ENCODE measurements around the gene CCP110. TPM values are rescaled to one million over a fixed set of nuclear protein-coding genes. Genes with fewer than 3 reads are reported as not detected.
A peak's percentile ranks its signal among the peaks of the same experiment; 100 is the strongest.

Gene CCP110
- total and polyA plus RNA-seq, 2 donors (not counting 1 experiment from before 2014, with no cell fraction given): 4.9 to 23.6 TPM

DNA sequence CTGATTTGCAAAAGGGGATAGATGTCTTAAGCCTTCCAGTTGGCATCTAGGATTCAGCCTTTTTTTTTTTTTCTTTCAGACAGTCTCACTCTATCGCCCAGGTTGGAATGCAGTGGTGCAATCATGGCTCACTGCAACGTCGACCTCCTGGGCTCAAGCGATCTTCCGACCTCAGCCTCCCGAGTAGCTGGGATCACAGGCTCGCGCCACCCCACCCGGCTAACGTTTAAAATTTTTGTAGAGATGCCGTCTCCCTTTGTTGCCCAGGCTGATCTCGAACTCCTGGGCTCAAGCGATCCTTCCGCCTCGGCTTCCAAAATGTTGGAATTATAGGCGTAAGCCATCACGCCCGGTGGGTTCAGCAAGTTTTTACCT is 571 bp upstream of the CCP110 start:
- H3K36me3 ChIP-seq (replicated peaks in 1 of 2; ENCODE audit: control extremely low read depth in 1 of 2, control insufficient read depth in 1 of 2, extremely low read depth in 1 of 2, insufficient read depth in 2 of 2, low read length in 1 of 2): peaks cover 2 to 6% of the 10 kb centered on the region in 2 experiments
- H3K9me3 ChIP-seq (ENCODE audit: control extremely low read depth in 1 of 3, control insufficient read depth in 2 of 3, insufficient read depth in 1 of 3, low read length in 2 of 3): no peaks in the 10 kb centered on the region
- H3K4me3 ChIP-seq (ENCODE audit: control extremely low read depth in 1 of 5, extremely low read depth in 1 of 5, insufficient read depth in 1 of 5, low read depth in 2 of 5, low read length in 4 of 5): no peak overlapping the region
- DNase-seq: no peak
- H2AFZ ChIP-seq (ENCODE audit: insufficient read depth, low read depth, low read length, poor library complexity, severe bottlenecking): no peak overlapping the region
- no peak overlapping the region for H3K4me3 Mint-ChIP-seq
- WGBS (ENCODE audit: insufficient coverage): 74% methylated on average over 11 of the region's 18 CpGs
- TF ChIP-seq EZH2 (IDR thresholded peaks at IDR 0.05; ENCODE audit: borderline replicate concordance, insufficient read depth, low read depth, low read length, poor library complexity, severe bottlenecking): no peak
- TF ChIP-seq, protein P1, sequence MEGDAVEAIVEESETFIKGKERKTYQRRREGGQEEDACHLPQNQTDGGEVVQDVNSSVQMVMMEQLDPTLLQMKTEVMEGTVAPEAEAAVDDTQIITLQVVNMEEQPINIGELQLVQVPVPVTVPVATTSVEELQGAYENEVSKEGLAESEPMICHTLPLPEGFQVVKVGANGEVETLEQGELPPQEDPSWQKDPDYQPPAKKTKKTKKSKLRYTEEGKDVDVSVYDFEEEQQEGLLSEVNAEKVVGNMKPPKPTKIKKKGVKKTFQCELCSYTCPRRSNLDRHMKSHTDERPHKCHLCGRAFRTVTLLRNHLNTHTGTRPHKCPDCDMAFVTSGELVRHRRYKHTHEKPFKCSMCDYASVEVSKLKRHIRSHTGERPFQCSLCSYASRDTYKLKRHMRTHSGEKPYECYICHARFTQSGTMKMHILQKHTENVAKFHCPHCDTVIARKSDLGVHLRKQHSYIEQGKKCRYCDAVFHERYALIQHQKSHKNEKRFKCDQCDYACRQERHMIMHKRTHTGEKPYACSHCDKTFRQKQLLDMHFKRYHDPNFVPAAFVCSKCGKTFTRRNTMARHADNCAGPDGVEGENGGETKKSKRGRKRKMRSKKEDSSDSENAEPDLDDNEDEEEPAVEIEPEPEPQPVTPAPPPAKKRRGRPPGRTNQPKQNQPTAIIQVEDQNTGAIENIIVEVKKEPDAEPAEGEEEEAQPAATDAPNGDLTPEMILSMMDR (IDR thresholded peaks at IDR 0.05): no peak
- H3K9me3 Mint-ChIP-seq (ENCODE audit: insufficient read depth): no peaks in the 10 kb centered on the region
- H3K9ac ChIP-seq (ENCODE audit: low read length): no peak overlapping the region
- no peak overlapping the region for H3K27ac ChIP-seq (ENCODE audit: low read length in 2 of 2)
- POLR2A ChIA-PET: interaction anchor here (0.9 to 2.3 kb wide), 3 partner anchors 17 to 733 kb away, joined by 6 to 19 read pairs (median 8); partner anchors contain the start of genes RPS15A and VPS35L
- peak overlapping the region; percentile 95 for H3K4me2 ChIP-seq (replicated peaks; ENCODE audit: low read depth, low read length, poor library complexity, severe bottlenecking)
- peaks cover 37% of the 10 kb centered on the region for H3K4me1 Mint-ChIP-seq
- H3K4me1 ChIP-seq (ENCODE audit: control insufficient read depth in 2 of 2, insufficient read depth in 2 of 2, low read length in 2 of 2): peaks cover 19 to 37% of the 10 kb centered on the region in 2 donors
- no peaks in the 10 kb centered on the region for H3K27me3 ChIP-seq (replicated peaks in 1 of 4; ENCODE audit: control extremely low read depth in 1 of 4, control insufficient read depth in 3 of 4, insufficient read depth in 4 of 4, low read length in 3 of 4)
- intact Hi-C loops (cut with micrococcal nuclease): loop anchor here (1.0 to 10.0 kb wide), 6 partner anchors 32 to 1222 kb away; partner anchors contain the start of genes ARL6IP1, COQ7, SMG1 and THUMPD1
- H3K79me2 ChIP-seq (ENCODE audit: control insufficient read depth, insufficient read depth, low read length): peaks cover 39% of the 10 kb centered on the region
- CTCF ChIA-PET: interaction anchor here (1.0 to 3.3 kb wide), 6 partner anchors 15 to 133 kb away, joined by 3 to 13 read pairs (median 6); partner anchors contain the start of gene VPS35L
- H4K20me1 ChIP-seq (ENCODE audit: control insufficient read depth, insufficient read depth, low read length, poor library complexity, severe bottlenecking): no peaks in the 10 kb centered on the region
- H3K27me3 Mint-ChIP-seq: no peaks in the 10 kb centered on the region
- H3K27ac Mint-ChIP-seq: no peak overlapping the region
- no peak for ATAC-seq (ENCODE audit: low read depth)

DNA sequence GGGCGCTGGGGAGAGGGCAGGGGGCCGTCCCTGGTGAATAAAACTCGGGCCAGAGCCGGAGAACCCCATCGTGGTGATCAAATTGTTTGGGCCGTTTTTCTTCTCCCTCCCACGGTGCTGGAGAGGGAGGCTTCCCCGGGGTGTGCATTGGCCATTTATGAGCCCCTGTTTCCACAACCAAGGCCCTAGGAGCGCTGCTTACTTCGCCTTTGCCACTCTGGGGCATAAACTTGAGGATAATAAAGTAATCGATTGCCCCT is 544 bp downstream of the CCP110 start:
- Histone ChIP-seq H3K27me3 (replicated peaks in 1 of 4; ENCODE audit: control extremely low read depth in 1 of 4, control insufficient read depth in 3 of 4, insufficient read depth in 4 of 4, low read length in 3 of 4) (no peaks in the 10 kb centered on the region), H3K27ac (ENCODE audit: low read length in 2 of 2) (peak overlapping the region; percentile 45 to 78), H3K4me1 (ENCODE audit: control insufficient read depth in 2 of 2, insufficient read depth in 2 of 2, low read length in 2 of 2) (peaks cover 19 to 37% of the 10 kb centered on the region in 2 donors), H3K9me3 (ENCODE audit: control extremely low read depth in 1 of 3, control insufficient read depth in 2 of 3, insufficient read depth in 1 of 3, low read length in 2 of 3) (no peaks in the 10 kb centered on the region), H3K9ac (ENCODE audit: low read length) (peak overlapping the region; percentile 95), H2AFZ (ENCODE audit: insufficient read depth, low read depth, low read length, poor library complexity, severe bottlenecking) (peak overlapping the region; percentile 95), H3K4me3 (ENCODE audit: control extremely low read depth in 1 of 5, extremely low read depth in 1 of 5, insufficient read depth in 1 of 5, low read depth in 2 of 5, low read length in 4 of 5) (peak overlapping the region; percentile 83 to 94 (median 92)), H3K4me2 (replicated peaks; ENCODE audit: low read depth, low read length, poor library complexity, severe bottlenecking) (peak overlapping the region; percentile 95), H3K79me2 (ENCODE audit: control insufficient read depth, insufficient read depth, low read length) (peaks cover 34% of the 10 kb centered on the region), H4K20me1 (ENCODE audit: control insufficient read depth, insufficient read depth, low read length, poor library complexity, severe bottlenecking) (no peaks in the 10 kb centered on the region), H3K36me3 (replicated peaks in 1 of 2; ENCODE audit: control extremely low read depth in 1 of 2, control insufficient read depth in 1 of 2, extremely low read depth in 1 of 2, insufficient read depth in 2 of 2, low read length in 1 of 2) (peaks cover 2 to 14% of the 10 kb centered on the region in 2 experiments)
- DNase-seq (no peak), ATAC-seq (ENCODE audit: low read depth) (no peak)
- ChIA-PET POLR2A (interaction anchor here (0.9 to 2.3 kb wide), 2 partner anchors 31 to 734 kb away, joined by 8 to 19 read pairs; partner anchors contain the start of genes RPS15A and VPS35L), CTCF (interaction anchor here (0.7 to 3.3 kb wide), 6 partner anchors 22 to 457 kb away, joined by 3 to 13 read pairs (median 5); partner anchors contain the start of genes COQ7 and VPS35L)
- H3K27ac Mint-ChIP-seq: peak overlapping the region; percentile 85
- 0% methylated on average over 3 of the region's 11 CpGs for WGBS (ENCODE audit: insufficient coverage)
- intact Hi-C loops (cut with micrococcal nuclease): loop anchor here (5.0 to 10.0 kb wide), 2 partner anchors 597 to 1221 kb away; partner anchors contain the start of genes SMG1 and THUMPD1
- no peaks in the 10 kb centered on the region for H3K9me3 Mint-ChIP-seq (ENCODE audit: insufficient read depth)
- H3K4me3 Mint-ChIP-seq: peak overlapping the region; percentile 93
- peaks cover 37% of the 10 kb centered on the region for H3K4me1 Mint-ChIP-seq
- TF ChIP-seq EZH2 (IDR thresholded peaks at IDR 0.05; ENCODE audit: borderline replicate concordance, insufficient read depth, low read depth, low read length, poor library complexity, severe bottlenecking): no peak
- TF ChIP-seq, protein P1 (IDR thresholded peaks at IDR 0.05): no peak
- no peaks in the 10 kb centered on the region for H3K27me3 Mint-ChIP-seq

Measured in B cell (primary cell).